ENCODE data around the gene PIK3C2G. TPM values are rescaled to one million over a fixed set of nuclear protein-coding genes. Genes with fewer than 3 reads are reported as not detected.

The PIK3C2G gene
- total RNA-seq, 1 donor = not detected

DNA sequence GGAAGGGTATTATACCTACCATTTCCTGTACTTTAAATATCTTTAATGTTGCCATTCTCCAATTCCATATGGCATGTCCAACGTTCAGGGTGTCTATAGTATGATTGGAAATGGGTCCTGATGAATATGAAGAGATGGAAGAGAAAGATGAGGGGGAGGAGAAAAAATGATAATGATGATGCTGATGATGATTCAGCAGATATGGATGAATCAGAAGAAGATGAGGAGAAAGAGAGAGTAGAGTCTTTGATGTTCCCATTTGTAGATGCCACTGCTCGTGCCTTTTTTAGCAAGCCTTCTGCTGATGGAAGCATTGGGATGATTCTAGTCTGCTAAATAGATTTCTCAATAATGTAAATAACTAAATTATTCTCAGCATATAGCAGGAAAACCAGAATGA lies 163.5 kb downstream of the PIK3C2G start:
- H3K9me3 ChIP-seq (ENCODE audit: low read depth, low read length) = no peaks in the 10 kb centered on the region
- H3K36me3 ChIP-seq (ENCODE audit: insufficient read depth, low read length) = no peaks in the 10 kb centered on the region
- H3K4me1 ChIP-seq (ENCODE audit: insufficient read depth, low read length) = peaks cover 10% of the 10 kb centered on the region
- no peaks in the 10 kb centered on the region for H3K79me2 ChIP-seq (ENCODE audit: insufficient read depth, low read length)
- TF ChIP-seq, protein P1, sequence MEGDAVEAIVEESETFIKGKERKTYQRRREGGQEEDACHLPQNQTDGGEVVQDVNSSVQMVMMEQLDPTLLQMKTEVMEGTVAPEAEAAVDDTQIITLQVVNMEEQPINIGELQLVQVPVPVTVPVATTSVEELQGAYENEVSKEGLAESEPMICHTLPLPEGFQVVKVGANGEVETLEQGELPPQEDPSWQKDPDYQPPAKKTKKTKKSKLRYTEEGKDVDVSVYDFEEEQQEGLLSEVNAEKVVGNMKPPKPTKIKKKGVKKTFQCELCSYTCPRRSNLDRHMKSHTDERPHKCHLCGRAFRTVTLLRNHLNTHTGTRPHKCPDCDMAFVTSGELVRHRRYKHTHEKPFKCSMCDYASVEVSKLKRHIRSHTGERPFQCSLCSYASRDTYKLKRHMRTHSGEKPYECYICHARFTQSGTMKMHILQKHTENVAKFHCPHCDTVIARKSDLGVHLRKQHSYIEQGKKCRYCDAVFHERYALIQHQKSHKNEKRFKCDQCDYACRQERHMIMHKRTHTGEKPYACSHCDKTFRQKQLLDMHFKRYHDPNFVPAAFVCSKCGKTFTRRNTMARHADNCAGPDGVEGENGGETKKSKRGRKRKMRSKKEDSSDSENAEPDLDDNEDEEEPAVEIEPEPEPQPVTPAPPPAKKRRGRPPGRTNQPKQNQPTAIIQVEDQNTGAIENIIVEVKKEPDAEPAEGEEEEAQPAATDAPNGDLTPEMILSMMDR (IDR thresholded peaks at IDR 0.05; ENCODE audit: extremely low read depth, low read depth, low read length) = no peak
- H3K4me2 ChIP-seq (ENCODE audit: insufficient read depth, low read length) = no peak overlapping the region
- no peak for DNase-seq (ENCODE audit: insufficient read length, low spot score, missing footprints)
- H3K4me3 ChIP-seq (ENCODE audit: insufficient read depth, low read length) = no peak overlapping the region
- no peaks in the 10 kb centered on the region for H3K27me3 ChIP-seq (ENCODE audit: insufficient read depth, low read length)
- H4K20me1 ChIP-seq (ENCODE audit: insufficient read depth, low read length) = no peaks in the 10 kb centered on the region
- H2AFZ ChIP-seq (ENCODE audit: low read length) = no peak overlapping the region
- no peak overlapping the region for H3K27ac ChIP-seq (ENCODE audit: low read depth, low read length)

DNA sequence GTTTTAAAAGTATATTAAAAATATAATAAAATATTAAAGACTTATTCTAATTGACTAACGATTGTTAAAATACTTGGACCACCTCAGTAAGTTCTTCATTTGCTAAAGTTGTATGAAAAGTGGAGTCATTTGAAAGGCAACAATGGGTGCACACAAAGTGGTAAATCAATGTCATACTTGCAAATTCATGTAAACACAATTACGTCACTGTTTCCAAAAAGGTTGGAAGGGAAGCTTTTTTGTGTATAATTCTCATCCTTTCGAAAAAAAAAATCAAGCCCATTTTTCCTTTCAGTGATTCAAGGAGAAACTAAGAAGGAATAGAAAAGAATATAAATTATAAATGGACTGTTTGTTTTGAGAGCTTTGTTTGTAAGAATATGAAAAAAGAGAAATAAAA lies 166.2 kb downstream of the PIK3C2G start:
- Histone ChIP-seq H3K27me3 (ENCODE audit: insufficient read depth, low read length) (no peaks in the 10 kb centered on the region), H2AFZ (ENCODE audit: low read length) (no peak overlapping the region), H3K4me1 (ENCODE audit: insufficient read depth, low read length) (no peaks in the 10 kb centered on the region), H3K4me3 (ENCODE audit: insufficient read depth, low read length) (no peak overlapping the region), H3K27ac (ENCODE audit: low read depth, low read length) (no peak overlapping the region), H3K79me2 (ENCODE audit: insufficient read depth, low read length) (no peaks in the 10 kb centered on the region), H4K20me1 (ENCODE audit: insufficient read depth, low read length) (no peaks in the 10 kb centered on the region), H3K36me3 (ENCODE audit: insufficient read depth, low read length) (no peaks in the 10 kb centered on the region), H3K9me3 (ENCODE audit: low read depth, low read length) (no peaks in the 10 kb centered on the region), H3K4me2 (ENCODE audit: insufficient read depth, low read length) (no peak overlapping the region)
- TF ChIP-seq, protein P1 (IDR thresholded peaks at IDR 0.05; ENCODE audit: extremely low read depth, low read depth, low read length) = no peak
- DNase-seq (ENCODE audit: insufficient read length, low spot score, missing footprints) = no peak

DNA sequence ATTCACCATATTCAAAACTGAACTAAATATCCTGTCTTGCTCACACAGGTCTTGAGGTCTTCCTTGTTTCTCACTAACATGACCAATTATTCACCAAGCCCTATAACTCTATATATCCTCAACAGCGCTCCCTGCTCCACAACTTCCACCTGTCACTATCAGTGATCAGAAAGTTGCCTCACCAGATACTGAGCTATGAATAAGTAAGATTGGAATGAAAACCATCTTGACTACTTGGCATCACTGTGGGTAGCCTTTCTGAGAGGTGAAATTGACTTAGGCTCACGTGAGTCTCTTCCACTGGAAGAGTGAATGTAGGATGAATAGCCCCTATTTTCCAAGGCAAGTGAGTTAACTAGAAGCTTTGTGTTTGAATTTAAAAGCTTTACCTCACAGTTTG lies 167.1 kb downstream of the PIK3C2G start:
- Histone ChIP-seq H2AFZ (ENCODE audit: low read length) (no peak overlapping the region), H3K4me2 (ENCODE audit: insufficient read depth, low read length) (no peak overlapping the region), H3K27ac (ENCODE audit: low read depth, low read length) (no peak overlapping the region), H3K36me3 (ENCODE audit: insufficient read depth, low read length) (no peaks in the 10 kb centered on the region), H3K27me3 (ENCODE audit: insufficient read depth, low read length) (no peaks in the 10 kb centered on the region), H4K20me1 (ENCODE audit: insufficient read depth, low read length) (no peaks in the 10 kb centered on the region), H3K9me3 (ENCODE audit: low read depth, low read length) (no peaks in the 10 kb centered on the region), H3K79me2 (ENCODE audit: insufficient read depth, low read length) (no peaks in the 10 kb centered on the region), H3K4me3 (ENCODE audit: insufficient read depth, low read length) (no peak overlapping the region), H3K4me1 (ENCODE audit: insufficient read depth, low read length) (no peaks in the 10 kb centered on the region)
- no peak for DNase-seq (ENCODE audit: insufficient read length, low spot score, missing footprints)
- TF ChIP-seq, protein P1 (IDR thresholded peaks at IDR 0.05; ENCODE audit: extremely low read depth, low read depth, low read length) = no peak

DNA sequence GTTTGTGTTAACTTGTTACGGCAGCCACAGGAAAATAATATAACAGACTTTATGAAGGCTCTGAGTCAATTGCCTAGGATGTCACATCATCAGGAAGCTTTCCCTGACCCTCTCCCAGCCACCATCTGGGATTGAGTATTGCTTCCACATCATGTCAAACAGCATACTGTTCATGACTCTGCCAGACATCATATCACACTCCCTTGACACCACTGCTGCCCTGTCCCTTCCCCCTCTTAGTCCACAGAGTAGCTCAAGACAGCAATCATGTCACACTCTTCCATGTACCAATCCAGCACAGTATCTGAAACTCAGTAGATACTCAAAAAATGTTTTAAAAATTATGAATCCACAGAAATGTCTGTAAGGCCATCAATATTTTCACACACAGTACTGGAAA lies 168.0 kb downstream of the PIK3C2G start:
- H3K27me3 ChIP-seq (ENCODE audit: insufficient read depth, low read length) = no peaks in the 10 kb centered on the region
- H3K4me1 ChIP-seq (ENCODE audit: insufficient read depth, low read length) = no peaks in the 10 kb centered on the region
- no peak overlapping the region for H3K4me3 ChIP-seq (ENCODE audit: insufficient read depth, low read length)
- no peak for DNase-seq (ENCODE audit: insufficient read length, low spot score, missing footprints)
- H3K9me3 ChIP-seq (ENCODE audit: low read depth, low read length) = no peaks in the 10 kb centered on the region
- no peaks in the 10 kb centered on the region for H4K20me1 ChIP-seq (ENCODE audit: insufficient read depth, low read length)
- H3K4me2 ChIP-seq (ENCODE audit: insufficient read depth, low read length) = no peak overlapping the region
- no peak overlapping the region for H2AFZ ChIP-seq (ENCODE audit: low read length)
- H3K36me3 ChIP-seq (ENCODE audit: insufficient read depth, low read length) = no peaks in the 10 kb centered on the region
- H3K27ac ChIP-seq (ENCODE audit: low read depth, low read length) = no peak overlapping the region
- TF ChIP-seq, protein P1 (IDR thresholded peaks at IDR 0.05; ENCODE audit: extremely low read depth, low read depth, low read length) = no peak
- H3K79me2 ChIP-seq (ENCODE audit: insufficient read depth, low read length) = no peaks in the 10 kb centered on the region
